Chondrocyte (in vitro differentiated cells): Measurements from ENCODE around the gene CEP131. TPM values are rescaled to one million over a fixed set of nuclear protein-coding genes. Genes with fewer than 3 reads are reported as not detected.
A peak's percentile ranks its signal among the peaks of the same experiment; 100 is the strongest.

Experiments used
- DNase-seq: peaks from one replicate; pipeline ENCODE4 v3.0.0; 2021; ENCODE audit warnings: mixed read lengths, low spot score
- H3K27ac Mint-ChIP-seq: one replicate; pipeline ENCODE4 v1.8.0; 2021; ENCODE audit warnings: mild to moderate bottlenecking, moderate library complexity, mixed read lengths; ENCODE audit not compliant: unreplicated experiment
- H3K27me3 Mint-ChIP-seq: 2 replicates; pipeline ENCODE4 v1.8.0; 2021; ENCODE audit warnings: low read depth, mixed read lengths
- H3K36me3 Mint-ChIP-seq: 2 replicates; pipeline ENCODE4 v1.8.0; 2021; ENCODE audit warnings: low read depth, mixed read lengths
- H3K4me1 Mint-ChIP-seq: 2 replicates; pipeline ENCODE4 v1.8.0; 2021; ENCODE audit warnings: low read depth, mild to moderate bottlenecking, mixed read lengths
- H3K4me3 Mint-ChIP-seq: one replicate; pipeline ENCODE4 v1.8.0; 2021; ENCODE audit warnings: mild to moderate bottlenecking, moderate library complexity, mixed read lengths; ENCODE audit not compliant: unreplicated experiment
- H3K9me3 Mint-ChIP-seq: 2 replicates; pipeline ENCODE4 v1.8.0; 2021; ENCODE audit warnings: low read depth, mixed read lengths
- total RNA-seq: library from RNA; stranded (reverse); gene quantifications from 3 replicates; pipeline ENCODE4 v1.2.1, GENCODE V29; 2021
- TF ChIP-seq, protein P1 (sequence below): fragments of 200-600 bp; sonication (generic); IDR thresholded peaks from 2 replicates; pipeline ENCODE4 v1.5.0; 2021; ENCODE audit warnings: antibody characterized with exemption, mild to moderate bottlenecking, moderate library complexity

Gene CEP131
- total RNA-seq, 1 donor from 2014 or later = 8.2 TPM

DNA sequence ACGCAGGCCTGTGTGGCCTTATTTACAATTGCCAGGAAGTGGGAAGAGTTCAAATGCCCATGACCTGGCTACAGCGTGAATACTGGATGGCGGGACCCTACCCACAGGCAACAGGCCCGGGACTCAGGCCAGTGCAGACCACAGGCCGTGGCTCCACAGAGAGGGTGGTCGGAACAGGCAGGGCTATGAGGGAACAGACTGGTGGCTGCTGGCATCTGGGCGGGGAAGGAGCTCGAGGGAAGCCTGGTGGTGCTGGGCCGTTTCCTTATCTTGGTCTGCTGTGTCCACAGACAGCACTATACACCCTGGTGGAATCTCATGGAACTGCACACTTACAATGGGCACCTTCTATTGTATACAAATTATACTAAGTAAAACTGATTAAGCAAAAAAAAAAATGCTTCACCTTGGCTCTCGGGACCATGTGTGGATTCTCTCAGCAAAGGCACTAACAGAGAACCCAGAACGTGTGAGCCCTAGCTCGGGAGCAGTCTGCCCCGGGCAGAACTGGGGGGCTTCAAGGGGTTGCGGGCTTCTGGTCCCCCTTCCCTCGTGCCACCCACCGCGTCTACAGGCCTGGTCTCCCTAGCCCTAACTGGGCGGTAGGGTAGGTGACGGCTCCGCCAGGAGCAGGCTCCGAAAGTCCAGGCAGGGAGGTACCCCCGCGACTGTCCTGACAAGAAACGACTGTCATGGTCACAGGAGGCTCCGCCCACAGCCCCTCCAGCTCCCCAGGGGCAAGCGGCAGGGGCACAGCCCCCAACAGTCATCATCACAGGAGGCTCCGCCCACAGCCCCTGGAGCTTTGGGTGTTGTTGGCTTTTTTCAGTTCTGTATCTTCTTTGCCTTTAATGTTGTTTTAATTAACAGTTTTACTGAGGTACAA is 21.8 kb downstream of the CEP131 start:
- no peak overlapping the region for H3K27ac Mint-ChIP-seq
- no peak for DNase-seq
- H3K27me3 Mint-ChIP-seq = no peaks in the 10 kb centered on the region
- peaks cover under 1% of the 10 kb centered on the region for H3K4me1 Mint-ChIP-seq
- no peaks in the 10 kb centered on the region for H3K9me3 Mint-ChIP-seq
- H3K4me3 Mint-ChIP-seq = no peak overlapping the region
- TF ChIP-seq, protein P1, sequence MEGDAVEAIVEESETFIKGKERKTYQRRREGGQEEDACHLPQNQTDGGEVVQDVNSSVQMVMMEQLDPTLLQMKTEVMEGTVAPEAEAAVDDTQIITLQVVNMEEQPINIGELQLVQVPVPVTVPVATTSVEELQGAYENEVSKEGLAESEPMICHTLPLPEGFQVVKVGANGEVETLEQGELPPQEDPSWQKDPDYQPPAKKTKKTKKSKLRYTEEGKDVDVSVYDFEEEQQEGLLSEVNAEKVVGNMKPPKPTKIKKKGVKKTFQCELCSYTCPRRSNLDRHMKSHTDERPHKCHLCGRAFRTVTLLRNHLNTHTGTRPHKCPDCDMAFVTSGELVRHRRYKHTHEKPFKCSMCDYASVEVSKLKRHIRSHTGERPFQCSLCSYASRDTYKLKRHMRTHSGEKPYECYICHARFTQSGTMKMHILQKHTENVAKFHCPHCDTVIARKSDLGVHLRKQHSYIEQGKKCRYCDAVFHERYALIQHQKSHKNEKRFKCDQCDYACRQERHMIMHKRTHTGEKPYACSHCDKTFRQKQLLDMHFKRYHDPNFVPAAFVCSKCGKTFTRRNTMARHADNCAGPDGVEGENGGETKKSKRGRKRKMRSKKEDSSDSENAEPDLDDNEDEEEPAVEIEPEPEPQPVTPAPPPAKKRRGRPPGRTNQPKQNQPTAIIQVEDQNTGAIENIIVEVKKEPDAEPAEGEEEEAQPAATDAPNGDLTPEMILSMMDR = peak; percentile 79
- peaks cover 2% of the 10 kb centered on the region for H3K36me3 Mint-ChIP-seq

DNA sequence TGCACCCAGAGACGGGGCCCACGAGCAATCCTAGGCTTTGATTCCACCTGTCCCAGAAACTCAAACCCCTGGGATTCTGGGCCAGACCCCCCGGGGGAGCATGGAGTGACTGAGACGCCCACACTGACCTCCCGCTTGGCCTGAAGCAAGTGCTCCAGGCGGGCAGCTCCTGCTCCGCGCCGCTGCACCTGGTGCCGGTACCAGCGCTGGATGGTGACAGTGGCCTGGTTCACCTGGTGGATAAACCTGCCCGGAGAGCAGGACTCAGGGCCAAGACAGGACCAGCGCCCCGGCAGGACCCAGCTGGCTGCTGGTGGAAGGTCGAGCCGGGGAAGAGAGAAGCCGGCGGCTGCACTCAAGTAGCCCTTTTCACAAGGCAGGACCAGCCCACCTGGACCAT is 22.6 kb downstream of the CEP131 start:
- peaks cover 2% of the 10 kb centered on the region for H3K36me3 Mint-ChIP-seq
- TF ChIP-seq, protein P1 = no peak
- no peaks in the 10 kb centered on the region for H3K9me3 Mint-ChIP-seq
- DNase-seq = peak; percentile 83
- H3K27me3 Mint-ChIP-seq = no peaks in the 10 kb centered on the region
- H3K4me3 Mint-ChIP-seq = no peak overlapping the region
- no peaks in the 10 kb centered on the region for H3K4me1 Mint-ChIP-seq
- H3K27ac Mint-ChIP-seq = no peak overlapping the region

DNA sequence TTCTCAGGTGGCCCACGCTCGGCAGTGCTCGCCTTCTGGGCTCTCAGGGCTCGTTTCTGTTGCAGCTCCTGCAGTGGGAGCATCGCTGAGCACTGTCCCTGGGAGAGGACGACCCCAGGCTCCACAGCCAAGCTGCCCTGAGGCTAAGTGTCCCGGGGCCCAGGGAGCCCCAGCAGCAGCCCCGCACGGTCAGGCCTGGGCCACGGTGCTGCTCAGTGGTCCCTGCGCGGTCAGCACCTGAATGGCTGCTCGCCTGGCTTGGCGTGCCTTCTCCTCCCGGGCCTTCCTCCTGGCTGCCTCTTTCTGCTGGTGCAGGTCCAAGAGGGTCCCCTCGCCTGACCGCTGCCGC is 23.3 kb downstream of the CEP131 start:
- no peaks in the 10 kb centered on the region for H3K9me3 Mint-ChIP-seq
- no peaks in the 10 kb centered on the region for H3K27me3 Mint-ChIP-seq
- H3K4me3 Mint-ChIP-seq = no peak overlapping the region
- H3K27ac Mint-ChIP-seq = no peak overlapping the region
- peaks cover 2% of the 10 kb centered on the region for H3K36me3 Mint-ChIP-seq
- no peak for DNase-seq
- no peaks in the 10 kb centered on the region for H3K4me1 Mint-ChIP-seq
- TF ChIP-seq, protein P1 = no peak

DNA sequence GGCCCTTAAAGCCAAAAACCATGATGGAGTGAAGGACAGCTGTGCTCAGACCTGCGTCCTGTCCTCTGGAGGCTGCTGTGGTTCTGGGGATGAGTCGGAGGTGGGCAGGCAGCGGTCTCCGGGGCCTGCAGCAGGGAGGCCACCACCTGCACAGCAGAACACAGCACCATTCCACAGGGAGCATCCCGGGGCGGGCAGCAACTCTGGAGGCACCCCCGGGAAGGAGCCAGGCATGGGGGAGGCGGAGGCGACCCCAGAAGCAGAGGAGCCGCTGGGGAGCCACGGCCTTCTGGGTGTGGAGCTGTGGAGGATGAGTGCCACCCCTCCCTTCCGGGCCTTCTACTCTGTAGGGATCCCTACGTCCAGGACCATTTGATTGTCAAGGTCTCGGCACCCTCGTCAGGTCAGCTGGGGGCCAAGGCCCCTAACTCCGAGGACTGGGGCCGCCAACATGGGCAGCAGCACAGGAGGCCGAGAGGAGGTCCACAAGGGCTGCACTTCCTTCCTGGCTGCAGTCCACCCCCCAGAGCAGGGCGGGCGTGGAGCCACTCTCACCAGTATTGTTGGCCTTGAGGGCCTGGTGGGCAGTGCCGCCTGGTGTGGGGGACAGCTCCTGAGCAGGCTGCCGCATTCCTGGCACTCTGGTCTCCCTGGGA is 23.8 kb downstream of the CEP131 start:
- TF ChIP-seq, protein P1 = no peak
- Mint-ChIP-seq H3K36me3 (peaks cover 2% of the 10 kb centered on the region), H3K27ac (no peak overlapping the region), H3K4me1 (no peaks in the 10 kb centered on the region), H3K9me3 (no peaks in the 10 kb centered on the region), H3K4me3 (no peak overlapping the region), H3K27me3 (no peaks in the 10 kb centered on the region)
- no peak for DNase-seq

DNA sequence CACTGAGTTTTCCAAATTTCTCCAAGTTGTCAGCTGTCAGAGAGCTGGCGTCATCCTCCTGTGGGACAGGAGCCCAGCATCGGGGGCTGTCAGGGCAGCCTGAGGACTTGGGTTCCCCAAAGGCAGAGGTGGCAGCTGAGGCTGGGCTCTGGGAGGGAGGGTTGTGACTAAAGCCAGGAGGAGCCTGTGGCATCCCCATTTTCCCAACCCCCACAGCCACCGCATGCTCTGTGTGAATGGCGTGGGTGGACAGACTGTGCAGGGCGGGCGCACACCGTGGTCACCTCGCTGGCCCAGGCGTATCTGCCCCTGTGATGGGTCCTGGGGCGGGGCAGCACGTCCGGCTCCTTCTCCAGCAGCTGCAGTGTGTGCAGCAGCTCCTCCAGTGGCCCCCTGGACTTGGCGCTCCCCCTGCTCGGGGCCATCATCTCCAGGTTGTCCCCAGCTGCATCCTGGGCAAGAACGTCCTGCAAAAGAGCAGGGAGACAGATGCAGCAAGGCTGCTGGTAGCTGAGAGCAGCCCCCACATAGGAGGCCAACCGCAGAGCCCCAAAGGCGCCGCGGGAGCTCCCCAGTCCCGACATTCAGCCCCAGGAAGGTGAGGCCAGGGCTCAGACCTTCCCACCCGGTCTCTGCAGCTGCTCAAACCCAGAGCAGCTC is 24.8 kb downstream of the CEP131 start:
- Mint-ChIP-seq H3K27me3 (no peaks in the 10 kb centered on the region), H3K36me3 (peaks cover 2% of the 10 kb centered on the region), H3K9me3 (no peaks in the 10 kb centered on the region), H3K27ac (no peak overlapping the region), H3K4me3 (no peak overlapping the region), H3K4me1 (no peaks in the 10 kb centered on the region)
- TF ChIP-seq, protein P1 = no peak
- DNase-seq = no peak
